BJ (cell line): Measurements from ENCODE around the gene NSD2. TPM values are rescaled to one million over a fixed set of nuclear protein-coding genes. Genes with fewer than 3 reads are reported as not detected.

Experiments
- CTCF ChIA-PET: fragments of 350-600 bp; formaldehyde crosslinking; extraction: SDS; loops from one replicate; lab custom pipeline; 2021; ENCODE audit warnings: antibody characterized with exemption, inconsistent platforms; lab: Yijun Ruan, JAX
- POLR2A ChIA-PET: fragments of 300-600 bp; sonication (Branson Sonifier 250); formaldehyde crosslinking; extraction: SDS; loops from one replicate; lab custom pipeline; 2021; ENCODE audit warnings: antibody characterized with exemption; lab: Charles Lee
- DNase-seq: peaks from one replicate; pipeline ENCODE4 v3.0.0-alpha.2; 2011; ENCODE audit warnings: low read depth
- H3K27me3 ChIP-seq: 2 replicates; pipeline ENCODE4 v1.6.0; 2011; ENCODE audit warnings: low read length; ENCODE audit not compliant: control insufficient read depth, insufficient read depth
- H3K36me3 ChIP-seq: 2 replicates; pipeline ENCODE4 v1.5.1; 2011; ENCODE audit warnings: low read length; ENCODE audit not compliant: control insufficient read depth, insufficient read depth
- H3K4me3 ChIP-seq: 2 replicates; pipeline ENCODE4 v1.5.1; 2011; ENCODE audit warnings: low read depth, mild to moderate bottlenecking, control low read depth, low read length
- polyA plus RNA-seq: library from polyadenylated mRNA; depleted of rRNA; stranded (reverse); fragments of >200 nt; gene quantifications from 2 replicates; pipeline ENCODE4 v1.2.3, GENCODE V29; 2011
- TF ChIP-seq, protein P1 (sequence below): IDR thresholded peaks from 2 replicates; pipeline ENCODE4 v1.5.1; 2011; ENCODE audit warnings: low read depth, mild to moderate bottlenecking, control low read depth, inconsistent platforms, low read length, moderate library complexity; ENCODE audit not compliant: insufficient read depth

Gene NSD2
- polyA plus RNA-seq, 1 experiment = 22.3 TPM

DNA sequence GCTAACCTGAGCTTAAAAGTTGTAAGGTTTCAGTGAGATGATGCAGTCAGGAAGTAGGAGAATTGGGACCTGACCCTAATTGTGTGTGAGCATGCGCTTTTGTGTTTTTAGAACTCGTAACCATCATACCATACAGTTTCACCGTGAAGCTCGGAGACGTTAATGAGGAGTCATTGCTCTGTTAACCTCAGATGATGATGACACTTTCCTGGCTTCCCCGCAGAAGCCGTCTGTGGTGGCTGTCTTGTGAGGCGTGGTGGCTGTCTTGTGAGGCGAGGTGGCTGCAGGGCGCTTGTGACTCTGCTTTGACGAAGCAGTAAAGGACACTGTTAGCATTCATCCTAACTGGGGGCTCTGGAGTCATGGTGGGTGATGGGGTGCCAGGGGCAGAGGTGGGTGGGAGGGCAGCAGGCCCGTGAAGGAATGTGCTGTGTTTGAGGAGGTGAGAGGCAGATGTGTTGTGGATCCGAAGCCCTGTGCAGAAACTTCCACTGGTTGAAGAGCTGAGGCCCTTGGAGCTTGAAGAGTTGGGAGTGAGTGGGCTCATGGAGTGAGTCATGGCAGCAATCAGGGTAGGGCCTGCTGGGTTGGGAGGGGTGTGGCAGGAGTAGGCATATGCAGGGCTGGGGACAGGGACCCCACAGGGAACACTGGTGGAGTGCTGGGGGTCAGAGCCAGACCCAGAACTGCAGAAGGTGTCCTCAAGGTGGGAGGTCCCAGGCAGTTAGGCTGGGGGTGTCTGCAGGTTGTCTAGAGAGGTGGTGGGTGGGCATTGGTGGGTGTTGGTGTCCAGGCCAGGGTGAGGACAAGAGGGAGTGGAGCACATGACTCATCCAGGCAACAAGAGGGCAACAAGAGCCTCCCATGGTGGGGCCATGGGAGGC is 57.4 kb downstream of the NSD2 start:
- POLR2A ChIA-PET = no interaction called here
- DNase-seq = no peak
- H3K36me3 ChIP-seq = peaks cover 16% of the 10 kb centered on the region
- TF ChIP-seq, protein P1, sequence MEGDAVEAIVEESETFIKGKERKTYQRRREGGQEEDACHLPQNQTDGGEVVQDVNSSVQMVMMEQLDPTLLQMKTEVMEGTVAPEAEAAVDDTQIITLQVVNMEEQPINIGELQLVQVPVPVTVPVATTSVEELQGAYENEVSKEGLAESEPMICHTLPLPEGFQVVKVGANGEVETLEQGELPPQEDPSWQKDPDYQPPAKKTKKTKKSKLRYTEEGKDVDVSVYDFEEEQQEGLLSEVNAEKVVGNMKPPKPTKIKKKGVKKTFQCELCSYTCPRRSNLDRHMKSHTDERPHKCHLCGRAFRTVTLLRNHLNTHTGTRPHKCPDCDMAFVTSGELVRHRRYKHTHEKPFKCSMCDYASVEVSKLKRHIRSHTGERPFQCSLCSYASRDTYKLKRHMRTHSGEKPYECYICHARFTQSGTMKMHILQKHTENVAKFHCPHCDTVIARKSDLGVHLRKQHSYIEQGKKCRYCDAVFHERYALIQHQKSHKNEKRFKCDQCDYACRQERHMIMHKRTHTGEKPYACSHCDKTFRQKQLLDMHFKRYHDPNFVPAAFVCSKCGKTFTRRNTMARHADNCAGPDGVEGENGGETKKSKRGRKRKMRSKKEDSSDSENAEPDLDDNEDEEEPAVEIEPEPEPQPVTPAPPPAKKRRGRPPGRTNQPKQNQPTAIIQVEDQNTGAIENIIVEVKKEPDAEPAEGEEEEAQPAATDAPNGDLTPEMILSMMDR = no peak
- H3K27me3 ChIP-seq = no peaks in the 10 kb centered on the region
- CTCF ChIA-PET = interaction anchor here (0.9 to 1.9 kb wide), 3 partner anchors 12 to 236 kb away, joined by 3 to 4 read pairs (median 3); no protein-coding TSS in a partner anchor
- H3K4me3 ChIP-seq = no peak overlapping the region

DNA sequence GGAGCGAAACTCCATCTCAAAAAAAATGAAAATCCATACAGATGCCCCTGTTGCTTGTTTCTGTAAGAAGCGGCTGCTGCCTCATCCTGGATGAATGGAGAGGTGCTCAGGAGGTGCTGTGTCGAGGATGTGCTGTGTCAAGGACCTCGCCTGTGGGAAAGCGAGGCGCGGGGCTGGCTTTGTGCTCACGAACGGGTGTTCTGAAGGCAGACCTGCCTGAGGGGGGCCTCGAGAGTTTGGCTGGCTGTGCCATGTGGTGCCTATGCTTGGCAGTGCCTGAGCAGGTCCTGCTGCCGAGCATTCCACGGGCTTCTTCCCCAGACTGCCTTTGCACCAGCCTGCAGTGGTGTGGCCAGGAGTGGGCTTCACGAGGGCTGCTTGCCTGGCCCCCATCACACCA is 61.5 kb downstream of the NSD2 start:
- DNase-seq = no peak
- H3K27me3 ChIP-seq = no peaks in the 10 kb centered on the region
- peaks cover 15% of the 10 kb centered on the region for H3K36me3 ChIP-seq
- ChIA-PET CTCF (no interaction called here), POLR2A (no interaction called here)
- no peak overlapping the region for H3K4me3 ChIP-seq
- TF ChIP-seq, protein P1 = no peak

DNA sequence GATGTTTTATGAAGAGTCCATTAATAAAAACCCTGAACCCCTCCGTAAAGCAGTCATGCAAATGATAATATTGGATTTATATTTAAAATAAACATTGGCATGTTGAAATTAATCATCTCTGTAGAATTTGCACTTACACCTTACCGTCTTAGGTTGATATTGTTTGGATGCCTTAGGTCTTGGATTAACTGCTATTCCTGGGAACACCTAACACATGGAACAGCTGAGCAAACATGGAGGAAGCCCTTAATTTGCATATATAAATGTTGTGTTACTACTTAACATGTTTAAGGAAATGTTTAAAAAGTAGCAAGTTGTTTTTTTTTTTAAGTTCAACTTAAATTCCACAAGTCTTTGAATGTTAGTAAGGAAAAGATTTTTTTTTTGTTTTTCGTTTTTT is 62.5 kb downstream of the NSD2 start:
- peaks cover 14% of the 10 kb centered on the region for H3K36me3 ChIP-seq

DNA sequence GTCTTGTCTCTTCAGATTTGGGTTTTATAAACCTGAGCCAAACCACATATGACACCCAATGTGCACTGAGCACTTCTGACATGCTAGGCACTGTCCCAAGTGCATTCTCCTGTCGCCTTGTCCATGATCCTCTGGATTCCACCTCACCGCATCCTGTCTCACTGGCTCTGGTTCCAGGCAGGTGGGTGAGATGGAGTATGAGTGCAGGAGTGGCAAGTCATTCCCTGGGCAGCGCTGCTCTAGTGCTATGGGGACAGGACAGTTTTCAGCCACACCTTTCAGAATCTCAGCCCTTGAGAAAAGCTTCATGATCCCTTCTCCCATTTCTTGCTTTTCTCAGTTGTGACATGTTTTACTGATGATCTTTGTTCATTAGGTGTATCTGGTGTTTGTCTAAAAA is 66.4 kb downstream of the NSD2 start:
- Histone ChIP-seq H3K36me3 (peaks cover 9% of the 10 kb centered on the region), H3K4me3 (no peak overlapping the region), H3K27me3 (no peaks in the 10 kb centered on the region)
- DNase-seq = no peak
- ChIA-PET CTCF (no interaction called here), POLR2A (no interaction called here)
- TF ChIP-seq, protein P1 = no peak

More for the DNA sequence above, 62.5 kb downstream of the NSD2 start:
- DNase-seq = no peak
- no peak overlapping the region for H3K4me3 ChIP-seq
- TF ChIP-seq, protein P1 = no peak
- H3K27me3 ChIP-seq = no peaks in the 10 kb centered on the region
- ChIA-PET CTCF (no interaction called here), POLR2A (no interaction called here)

DNA sequence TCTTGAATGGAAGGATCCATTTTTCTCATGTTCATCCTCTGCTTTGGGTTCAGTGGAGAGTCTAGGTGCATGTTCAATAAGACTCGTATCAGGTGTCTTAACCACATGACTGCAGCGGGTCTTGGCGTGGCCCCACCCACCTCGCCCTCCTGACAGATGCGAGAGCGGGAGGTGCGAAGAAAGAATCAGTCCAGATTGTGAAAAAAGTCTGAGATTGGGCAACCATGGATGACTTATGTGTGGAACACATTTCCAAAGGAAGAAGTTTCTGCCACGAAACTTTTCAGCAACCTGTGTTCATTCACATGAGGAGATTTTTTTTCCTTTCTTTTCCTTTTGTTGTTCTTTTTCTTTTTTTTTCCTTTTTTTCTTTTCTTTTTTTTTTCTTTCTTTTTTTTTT is 66.8 kb downstream of the NSD2 start:
- CTCF ChIA-PET = no interaction called here

More for the DNA sequence above, 66.8 kb downstream of the NSD2 start:
- Histone ChIP-seq H3K4me3 (no peak overlapping the region), H3K36me3 (peaks cover 8% of the 10 kb centered on the region), H3K27me3 (no peaks in the 10 kb centered on the region)
- no peak for DNase-seq
- TF ChIP-seq, protein P1 = no peak
- POLR2A ChIA-PET = interaction anchor here (0.6 kb wide), 1 partner anchor 130 kb away, joined by 15 read pairs; no protein-coding TSS in a partner anchor
